ENCODE measurements around the gene STXBP1. TPM values are rescaled to one million over a fixed set of nuclear protein-coding genes. Genes with fewer than 3 reads are reported as not detected.

STXBP1 gene
- total and polyA plus RNA-seq, 8 donors, result 5.2 to 77.7 (median 17.6) TPM

DNA sequence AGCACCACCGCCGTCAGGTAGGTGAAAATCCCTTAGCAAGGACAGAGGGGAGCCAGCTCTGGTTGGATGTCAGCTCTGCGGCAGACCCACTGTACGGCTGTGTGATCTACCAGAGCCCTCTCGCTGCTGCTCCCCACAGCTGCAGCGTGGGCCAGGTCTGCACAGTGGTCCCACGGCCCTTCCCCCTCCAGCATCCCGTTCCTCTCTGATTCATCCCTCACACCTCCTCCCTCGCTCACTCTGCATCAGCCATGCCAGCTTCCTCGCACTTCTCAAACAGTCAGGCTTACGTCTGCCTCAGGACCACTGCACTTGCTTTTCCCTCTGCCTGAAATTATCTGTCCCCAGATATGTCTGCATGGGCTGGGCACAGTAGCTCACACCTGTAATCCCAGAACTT lies 68.1 kb downstream of the STXBP1 start:
- Histone ChIP-seq H3K9me3 (no peaks in the 10 kb centered on the region), H3K4me1 (no peaks in the 10 kb centered on the region), H3K36me3 (peaks cover 40 to 94% (median 92%) of the 10 kb centered on the region in 4 donors), H3K27ac (no peak overlapping the region), H3K27me3 (no peaks in the 10 kb centered on the region), H3K4me3 (no peak overlapping the region)
- WGBS, 5 donors, result 89 to 92% (median 90%) methylated on average over 11 of the region's 11 CpGs
- TF ChIP-seq EP300 (IDR thresholded peaks at IDR 0.05) (no peak), POLR2A (IDR thresholded peaks at IDR 0.05) (no peak), POLR2AphosphoS5 (IDR thresholded peaks at IDR 0.05) (no peak)
- TF ChIP-seq, protein P1, sequence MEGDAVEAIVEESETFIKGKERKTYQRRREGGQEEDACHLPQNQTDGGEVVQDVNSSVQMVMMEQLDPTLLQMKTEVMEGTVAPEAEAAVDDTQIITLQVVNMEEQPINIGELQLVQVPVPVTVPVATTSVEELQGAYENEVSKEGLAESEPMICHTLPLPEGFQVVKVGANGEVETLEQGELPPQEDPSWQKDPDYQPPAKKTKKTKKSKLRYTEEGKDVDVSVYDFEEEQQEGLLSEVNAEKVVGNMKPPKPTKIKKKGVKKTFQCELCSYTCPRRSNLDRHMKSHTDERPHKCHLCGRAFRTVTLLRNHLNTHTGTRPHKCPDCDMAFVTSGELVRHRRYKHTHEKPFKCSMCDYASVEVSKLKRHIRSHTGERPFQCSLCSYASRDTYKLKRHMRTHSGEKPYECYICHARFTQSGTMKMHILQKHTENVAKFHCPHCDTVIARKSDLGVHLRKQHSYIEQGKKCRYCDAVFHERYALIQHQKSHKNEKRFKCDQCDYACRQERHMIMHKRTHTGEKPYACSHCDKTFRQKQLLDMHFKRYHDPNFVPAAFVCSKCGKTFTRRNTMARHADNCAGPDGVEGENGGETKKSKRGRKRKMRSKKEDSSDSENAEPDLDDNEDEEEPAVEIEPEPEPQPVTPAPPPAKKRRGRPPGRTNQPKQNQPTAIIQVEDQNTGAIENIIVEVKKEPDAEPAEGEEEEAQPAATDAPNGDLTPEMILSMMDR (IDR thresholded peaks at IDR 0.05), result no peak
- intact Hi-C loops (cut with DNase I; ENCODE audit: low total_unique reads), result no loop called here
- no peak for DNase-seq

DNA sequence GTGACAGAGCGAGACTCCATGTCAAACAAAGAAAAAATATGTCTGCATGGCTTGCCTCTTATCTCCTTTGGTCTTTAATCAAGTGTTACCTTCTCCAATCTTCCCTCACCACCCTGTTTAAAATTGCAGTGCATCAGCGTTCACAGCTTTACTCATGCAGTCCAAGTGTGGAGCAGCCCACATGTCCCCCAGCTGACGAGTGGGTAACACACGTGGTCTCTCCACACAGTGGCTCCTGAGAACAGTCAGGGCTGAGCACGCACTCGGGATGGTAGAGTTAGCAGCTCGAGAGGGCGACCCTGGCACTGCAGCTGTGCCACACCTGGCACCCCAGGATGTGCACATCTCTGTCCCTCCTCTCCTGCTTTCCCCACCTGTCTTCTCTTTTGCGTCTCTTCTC lies 68.8 kb downstream of the STXBP1 start:
- WGBS, 5 donors, result 88 to 98% (median 93%) methylated on average over 8 to 9 of the region's 9 CpGs
- H3K36me3 ChIP-seq, result peaks cover 40 to 90% (median 88%) of the 10 kb centered on the region in 4 donors
- no peaks in the 10 kb centered on the region for H3K27me3 ChIP-seq
- H3K4me1 ChIP-seq, result no peaks in the 10 kb centered on the region
- no peak overlapping the region for H3K4me3 ChIP-seq
- no peaks in the 10 kb centered on the region for H3K9me3 ChIP-seq
- intact Hi-C loops (cut with DNase I; ENCODE audit: low total_unique reads), result no loop called here
- TF ChIP-seq EP300 (IDR thresholded peaks at IDR 0.05), result no peak
- TF ChIP-seq, protein P1 (IDR thresholded peaks at IDR 0.05), result no peak
- no peak for TF ChIP-seq POLR2AphosphoS5 (IDR thresholded peaks at IDR 0.05)
- no peak for TF ChIP-seq POLR2A (IDR thresholded peaks at IDR 0.05)
- DNase-seq, result no peak
- no peak overlapping the region for H3K27ac ChIP-seq

DNA sequence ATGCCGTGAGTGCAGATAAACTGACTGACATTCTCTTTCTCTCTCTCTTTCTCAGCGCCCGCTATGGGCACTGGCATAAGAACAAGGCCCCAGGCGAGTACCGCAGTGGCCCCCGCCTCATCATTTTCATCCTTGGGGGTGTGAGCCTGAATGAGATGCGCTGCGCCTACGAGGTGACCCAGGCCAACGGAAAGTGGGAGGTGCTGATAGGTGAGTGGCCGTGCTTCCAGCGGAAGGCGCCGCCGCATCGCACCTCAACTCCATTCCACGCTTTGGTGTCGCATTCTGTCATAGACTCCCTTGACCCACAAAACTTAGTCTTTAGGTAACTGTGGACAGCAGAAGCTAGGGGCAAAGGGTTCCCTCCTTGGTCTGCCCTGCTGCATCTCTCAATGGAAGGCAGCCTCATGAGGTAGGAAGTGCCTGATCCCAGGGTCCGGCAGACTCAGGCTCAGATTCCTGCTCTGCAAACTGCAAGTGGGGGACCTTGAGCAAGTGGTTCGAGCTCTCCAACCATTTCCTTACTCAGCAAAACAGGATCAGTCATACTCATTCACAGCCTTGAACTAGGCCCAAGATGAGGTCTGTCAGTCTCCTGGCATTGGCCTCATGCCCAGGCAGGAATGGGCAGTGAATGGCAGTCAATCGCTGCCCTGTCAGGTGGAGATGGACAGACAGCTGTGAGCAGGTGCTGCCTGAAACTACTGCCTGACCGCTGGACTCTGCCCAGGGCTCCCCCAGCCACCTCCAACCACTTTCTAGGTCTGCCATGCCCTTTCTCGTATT lies 70.5 kb downstream of the STXBP1 start:
- peaks cover 34 to 88% (median 85%) of the 10 kb centered on the region in 4 donors for H3K36me3 ChIP-seq
- TF ChIP-seq, protein P1 (IDR thresholded peaks at IDR 0.05), result no peak
- no peak for TF ChIP-seq POLR2A (IDR thresholded peaks at IDR 0.05)
- no peak for TF ChIP-seq POLR2AphosphoS5 (IDR thresholded peaks at IDR 0.05)
- TF ChIP-seq EP300 (IDR thresholded peaks at IDR 0.05), result no peak
- no peak overlapping the region for H3K27ac ChIP-seq
- 87 to 92% (median 88%) methylated on average over 21 to 23 of the region's 23 CpGs for WGBS, 5 donors
- H3K27me3 ChIP-seq, result no peaks in the 10 kb centered on the region
- no peak overlapping the region for H3K4me3 ChIP-seq
- H3K4me1 ChIP-seq, result no peaks in the 10 kb centered on the region
- intact Hi-C loops (cut with DNase I; ENCODE audit: low total_unique reads), result no loop called here
- no peaks in the 10 kb centered on the region for H3K9me3 ChIP-seq
- no peak for DNase-seq

DNA sequence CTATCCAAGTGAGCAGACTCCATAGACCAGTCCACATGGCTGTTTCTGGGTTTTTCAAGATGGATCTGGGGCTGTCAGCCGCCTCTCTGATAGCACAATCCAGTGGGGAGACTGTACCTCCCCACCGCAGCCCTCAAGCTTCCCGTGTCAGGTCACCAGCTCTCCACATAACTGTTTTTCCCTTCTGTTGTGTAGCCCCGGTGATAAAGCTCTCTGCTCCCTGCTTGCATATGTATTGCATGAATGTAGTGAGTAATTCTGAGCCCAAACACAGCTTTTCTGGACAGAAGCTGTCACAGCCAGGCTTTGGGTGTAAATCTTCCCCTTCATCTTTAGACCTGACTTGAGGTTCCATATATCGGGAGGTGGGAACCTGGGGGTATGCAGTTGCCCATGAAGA lies 71.6 kb downstream of the STXBP1 start:
- TF ChIP-seq, protein P1 (IDR thresholded peaks at IDR 0.05), result no peak
- no peak for TF ChIP-seq EP300 (IDR thresholded peaks at IDR 0.05)
- TF ChIP-seq POLR2A (IDR thresholded peaks at IDR 0.05), result no peak
- no peak for TF ChIP-seq POLR2AphosphoS5 (IDR thresholded peaks at IDR 0.05)
- no peak overlapping the region for H3K4me3 ChIP-seq
- intact Hi-C loops (cut with DNase I; ENCODE audit: low total_unique reads), result no loop called here
- DNase-seq, result no peak
- H3K4me1 ChIP-seq, result no peaks in the 10 kb centered on the region
- H3K27me3 ChIP-seq, result no peaks in the 10 kb centered on the region
- no peaks in the 10 kb centered on the region for H3K9me3 ChIP-seq
- H3K27ac ChIP-seq, result no peak overlapping the region
- H3K36me3 ChIP-seq, result peaks cover 28 to 87% (median 85%) of the 10 kb centered on the region in 4 donors
- WGBS, 5 donors, result 86 to 93% (median 89%) methylated on average over 5 of the region's 5 CpGs

All from stomach (tissue), 9 donors.